ENCODE measurements around the gene PTPN1. TPM values are rescaled to one million over a fixed set of nuclear protein-coding genes. Genes with fewer than 3 reads are reported as not detected.

Gene PTPN1
- total and polyA plus RNA-seq, 2 of the 13 experiments (the other 11 are each of a cell fraction or from before 2014, with no cell fraction given): 17.7 to 37.2 TPM

DNA sequence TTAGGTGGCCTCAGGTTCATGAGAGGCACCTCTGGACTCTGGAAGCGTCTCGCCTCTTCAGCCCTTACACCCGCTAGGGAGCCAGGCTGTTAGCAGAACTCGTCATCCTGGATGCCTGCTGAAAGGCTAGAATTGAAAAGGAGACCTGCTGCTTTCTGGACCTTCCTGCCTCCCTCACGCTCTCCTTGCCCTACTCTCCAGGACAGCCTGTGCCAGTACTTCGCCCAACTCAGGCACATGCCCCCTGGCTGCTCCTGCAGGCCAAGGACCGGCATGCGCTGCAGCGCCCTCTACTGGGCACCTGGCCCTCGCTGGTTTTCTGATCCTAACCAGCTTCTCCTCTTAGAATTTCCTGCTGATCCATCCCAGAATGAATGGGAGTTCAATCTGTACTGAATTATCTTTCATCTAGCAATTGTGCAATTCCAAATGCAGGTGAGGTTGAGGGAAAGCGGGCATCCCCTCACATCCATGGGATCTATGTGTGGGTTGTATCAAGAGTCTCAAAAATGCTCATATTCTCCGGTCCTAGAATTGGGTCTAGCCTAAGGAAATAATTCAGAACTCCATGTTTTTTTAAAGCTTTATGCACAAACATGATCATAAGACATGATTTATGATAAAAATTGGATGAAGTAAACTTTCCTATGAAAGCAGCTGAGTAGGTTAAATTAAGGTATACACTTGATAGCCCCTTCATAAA, 78.0 kb downstream of the PTPN1 start (continued):
- TF ChIP-seq, protein P1, sequence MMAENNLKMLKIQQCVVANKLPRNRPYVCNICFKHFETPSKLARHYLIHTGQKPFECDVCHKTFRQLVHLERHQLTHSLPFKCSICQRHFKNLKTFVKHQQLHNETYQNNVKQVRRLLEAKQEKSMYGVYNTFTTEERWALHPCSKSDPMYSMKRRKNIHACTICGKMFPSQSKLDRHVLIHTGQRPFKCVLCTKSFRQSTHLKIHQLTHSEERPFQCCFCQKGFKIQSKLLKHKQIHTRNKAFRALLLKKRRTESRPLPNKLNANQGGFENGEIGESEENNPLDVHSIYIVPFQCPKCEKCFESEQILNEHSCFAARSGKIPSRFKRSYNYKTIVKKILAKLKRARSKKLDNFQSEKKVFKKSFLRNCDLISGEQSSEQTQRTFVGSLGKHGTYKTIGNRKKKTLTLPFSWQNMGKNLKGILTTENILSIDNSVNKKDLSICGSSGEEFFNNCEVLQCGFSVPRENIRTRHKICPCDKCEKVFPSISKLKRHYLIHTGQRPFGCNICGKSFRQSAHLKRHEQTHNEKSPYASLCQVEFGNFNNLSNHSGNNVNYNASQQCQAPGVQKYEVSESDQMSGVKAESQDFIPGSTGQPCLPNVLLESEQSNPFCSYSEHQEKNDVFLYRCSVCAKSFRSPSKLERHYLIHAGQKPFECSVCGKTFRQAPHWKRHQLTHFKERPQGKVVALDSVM (CRISPR knock-in tag; IDR thresholded peaks at IDR 0.05): no peak
- no peak for TF ChIP-seq SALL2 (CRISPR knock-in tag; IDR thresholded peaks at IDR 0.05)
- 0 out of 2 replicates have a peak, but pooled peaks have one; percentile 32 for TF ChIP-seq FOXO1 (CRISPR knock-in tag; IDR thresholded peaks at IDR 0.05)
- no peak for TF ChIP-seq TEAD2 (CRISPR knock-in tag; IDR thresholded peaks at IDR 0.05)
- no peak for TF ChIP-seq RBFOX2 (IDR thresholded peaks at IDR 0.05; ENCODE audit: low read depth, low read length)
- no peak for TF ChIP-seq NFE2 (CRISPR knock-in tag; IDR thresholded peaks at IDR 0.05)
- no peak for TF ChIP-seq MATR3 (CRISPR knock-in tag; IDR thresholded peaks at IDR 0.05)
- TF ChIP-seq HHEX (CRISPR knock-in tag; IDR thresholded peaks at IDR 0.05): no peak
- no peak for TF ChIP-seq ZNF251 (CRISPR knock-in tag; IDR thresholded peaks at IDR 0.05)
- no peak for TF ChIP-seq ZNF878 (CRISPR knock-in tag; IDR thresholded peaks at IDR 0.05)
- TF ChIP-seq, protein P2, sequence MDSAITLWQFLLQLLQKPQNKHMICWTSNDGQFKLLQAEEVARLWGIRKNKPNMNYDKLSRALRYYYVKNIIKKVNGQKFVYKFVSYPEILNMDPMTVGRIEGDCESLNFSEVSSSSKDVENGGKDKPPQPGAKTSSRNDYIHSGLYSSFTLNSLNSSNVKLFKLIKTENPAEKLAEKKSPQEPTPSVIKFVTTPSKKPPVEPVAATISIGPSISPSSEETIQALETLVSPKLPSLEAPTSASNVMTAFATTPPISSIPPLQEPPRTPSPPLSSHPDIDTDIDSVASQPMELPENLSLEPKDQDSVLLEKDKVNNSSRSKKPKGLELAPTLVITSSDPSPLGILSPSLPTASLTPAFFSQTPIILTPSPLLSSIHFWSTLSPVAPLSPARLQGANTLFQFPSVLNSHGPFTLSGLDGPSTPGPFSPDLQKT (CRISPR knock-in tag; IDR thresholded peaks at IDR 0.05; ENCODE audit: borderline replicate concordance): no peak
- no peak for TF ChIP-seq ARNT2 (CRISPR knock-in tag; IDR thresholded peaks at IDR 0.05; ENCODE audit: low read depth)
- no peak for TF ChIP-seq SNRNP70 (IDR thresholded peaks at IDR 0.05; ENCODE audit: low read depth, low read length)
- TF ChIP-seq ESRRA (CRISPR knock-in tag; IDR thresholded peaks at IDR 0.05; ENCODE audit: low read depth): 0 out of 2 replicates have a peak, but pooled peaks have one; percentile 16
- no peak for TF ChIP-seq NFYC (CRISPR knock-in tag; IDR thresholded peaks at IDR 0.05)
- no peak for TF ChIP-seq ZNF446 (CRISPR knock-in tag; IDR thresholded peaks at IDR 0.05)
- TF ChIP-seq ZNF773 (CRISPR knock-in tag; IDR thresholded peaks at IDR 0.05; ENCODE audit: borderline replicate concordance): no peak
- TF ChIP-seq ZNF230 (CRISPR knock-in tag; IDR thresholded peaks at IDR 0.05): 0 out of 2 replicates have a peak, but pooled peaks have one; percentile 36
- TF ChIP-seq HOXA5 (CRISPR knock-in tag; IDR thresholded peaks at IDR 0.05): no peak
- TF ChIP-seq HDAC2 (CRISPR knock-in tag; IDR thresholded peaks at IDR 0.05): peak; percentile 56; the same call in 1 of the 2 replicates
- TF ChIP-seq, protein P3, sequence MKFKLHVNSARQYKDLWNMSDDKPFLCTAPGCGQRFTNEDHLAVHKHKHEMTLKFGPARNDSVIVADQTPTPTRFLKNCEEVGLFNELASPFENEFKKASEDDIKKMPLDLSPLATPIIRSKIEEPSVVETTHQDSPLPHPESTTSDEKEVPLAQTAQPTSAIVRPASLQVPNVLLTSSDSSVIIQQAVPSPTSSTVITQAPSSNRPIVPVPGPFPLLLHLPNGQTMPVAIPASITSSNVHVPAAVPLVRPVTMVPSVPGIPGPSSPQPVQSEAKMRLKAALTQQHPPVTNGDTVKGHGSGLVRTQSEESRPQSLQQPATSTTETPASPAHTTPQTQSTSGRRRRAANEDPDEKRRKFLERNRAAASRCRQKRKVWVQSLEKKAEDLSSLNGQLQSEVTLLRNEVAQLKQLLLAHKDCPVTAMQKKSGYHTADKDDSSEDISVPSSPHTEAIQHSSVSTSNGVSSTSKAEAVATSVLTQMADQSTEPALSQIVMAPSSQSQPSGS (CRISPR knock-in tag; IDR thresholded peaks at IDR 0.05): no peak
- TF ChIP-seq, protein P4, sequence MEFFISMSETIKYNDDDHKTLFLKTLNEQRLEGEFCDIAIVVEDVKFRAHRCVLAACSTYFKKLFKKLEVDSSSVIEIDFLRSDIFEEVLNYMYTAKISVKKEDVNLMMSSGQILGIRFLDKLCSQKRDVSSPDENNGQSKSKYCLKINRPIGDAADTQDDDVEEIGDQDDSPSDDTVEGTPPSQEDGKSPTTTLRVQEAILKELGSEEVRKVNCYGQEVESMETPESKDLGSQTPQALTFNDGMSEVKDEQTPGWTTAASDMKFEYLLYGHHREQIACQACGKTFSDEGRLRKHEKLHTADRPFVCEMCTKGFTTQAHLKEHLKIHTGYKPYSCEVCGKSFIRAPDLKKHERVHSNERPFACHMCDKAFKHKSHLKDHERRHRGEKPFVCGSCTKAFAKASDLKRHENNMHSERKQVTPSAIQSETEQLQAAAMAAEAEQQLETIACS (CRISPR knock-in tag; IDR thresholded peaks at IDR 0.05): no peak
- TF ChIP-seq ZNF781 (CRISPR knock-in tag; IDR thresholded peaks at IDR 0.05; ENCODE audit: borderline replicate concordance, not compliant biosample characterization): no peak
- TF ChIP-seq, protein P5, sequence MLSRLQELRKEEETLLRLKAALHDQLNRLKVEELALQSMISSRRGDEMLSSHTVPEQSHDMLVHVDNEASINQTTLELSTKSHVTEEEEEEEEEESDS (CRISPR knock-in tag; IDR thresholded peaks at IDR 0.05; ENCODE audit: borderline replicate concordance): no peak
